Measurements from ENCODE around the gene EPS8L1. TPM values are rescaled to one million over a fixed set of nuclear protein-coding genes. Genes with fewer than 3 reads are reported as not detected.
"Not testable (repeated sequence)": the region's sequence is repeated elsewhere in the genome, so short reads cannot be mapped to it uniquely, and the experiment has no call there.

Gene EPS8L1
- total RNA-seq (ENCODE audit: low replicate concordance) = 0.63 and 1.5 TPM in 2 replicates

DNA sequence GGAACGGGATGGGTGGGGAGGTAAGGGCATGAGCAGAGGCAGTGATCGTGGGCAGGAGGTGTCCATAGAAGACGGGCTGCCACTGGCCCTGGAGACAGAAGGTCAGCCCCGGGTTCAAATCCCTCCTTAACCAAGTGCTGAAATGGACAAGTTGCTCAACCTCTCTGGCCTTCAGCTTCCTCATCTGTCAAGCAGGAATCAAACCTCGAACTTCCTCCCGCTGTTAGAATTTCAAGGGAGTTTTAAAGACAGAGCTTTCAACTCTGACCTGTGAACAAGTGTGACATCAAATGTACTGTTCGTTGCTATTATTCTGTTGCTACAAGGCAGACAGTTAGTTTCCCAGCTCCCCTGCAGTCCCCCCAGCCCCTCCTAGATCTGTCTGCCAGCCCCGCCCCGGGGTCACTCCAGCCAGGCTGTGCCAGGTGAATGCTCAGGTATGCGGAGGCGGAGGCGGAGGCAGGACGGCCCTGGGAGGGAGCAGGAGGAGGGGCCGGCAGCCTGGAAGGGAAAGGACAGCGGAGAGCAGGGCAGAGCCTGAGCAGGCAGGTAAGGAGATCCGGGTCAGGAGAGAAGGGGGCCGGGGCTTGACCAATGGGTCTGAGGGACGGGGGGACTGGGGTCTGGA lies at the start of gene EPS8L1:
EPS8L1 (plus strand) TSS at position 499 of the 628 bp plus-strand sequence. CDS start 576 bp downstream, outside the sequence.
- no peak within 1 kb of the TSS for H3K4me3 ChIP-seq (ENCODE audit: low read depth, low read length)
- TF ChIP-seq, protein P1, sequence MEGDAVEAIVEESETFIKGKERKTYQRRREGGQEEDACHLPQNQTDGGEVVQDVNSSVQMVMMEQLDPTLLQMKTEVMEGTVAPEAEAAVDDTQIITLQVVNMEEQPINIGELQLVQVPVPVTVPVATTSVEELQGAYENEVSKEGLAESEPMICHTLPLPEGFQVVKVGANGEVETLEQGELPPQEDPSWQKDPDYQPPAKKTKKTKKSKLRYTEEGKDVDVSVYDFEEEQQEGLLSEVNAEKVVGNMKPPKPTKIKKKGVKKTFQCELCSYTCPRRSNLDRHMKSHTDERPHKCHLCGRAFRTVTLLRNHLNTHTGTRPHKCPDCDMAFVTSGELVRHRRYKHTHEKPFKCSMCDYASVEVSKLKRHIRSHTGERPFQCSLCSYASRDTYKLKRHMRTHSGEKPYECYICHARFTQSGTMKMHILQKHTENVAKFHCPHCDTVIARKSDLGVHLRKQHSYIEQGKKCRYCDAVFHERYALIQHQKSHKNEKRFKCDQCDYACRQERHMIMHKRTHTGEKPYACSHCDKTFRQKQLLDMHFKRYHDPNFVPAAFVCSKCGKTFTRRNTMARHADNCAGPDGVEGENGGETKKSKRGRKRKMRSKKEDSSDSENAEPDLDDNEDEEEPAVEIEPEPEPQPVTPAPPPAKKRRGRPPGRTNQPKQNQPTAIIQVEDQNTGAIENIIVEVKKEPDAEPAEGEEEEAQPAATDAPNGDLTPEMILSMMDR (IDR thresholded peaks at IDR 0.05; ENCODE audit: insufficient read depth, low read length) = no peak
- DNase-seq (ENCODE audit: low read depth) = no peak

DNA sequence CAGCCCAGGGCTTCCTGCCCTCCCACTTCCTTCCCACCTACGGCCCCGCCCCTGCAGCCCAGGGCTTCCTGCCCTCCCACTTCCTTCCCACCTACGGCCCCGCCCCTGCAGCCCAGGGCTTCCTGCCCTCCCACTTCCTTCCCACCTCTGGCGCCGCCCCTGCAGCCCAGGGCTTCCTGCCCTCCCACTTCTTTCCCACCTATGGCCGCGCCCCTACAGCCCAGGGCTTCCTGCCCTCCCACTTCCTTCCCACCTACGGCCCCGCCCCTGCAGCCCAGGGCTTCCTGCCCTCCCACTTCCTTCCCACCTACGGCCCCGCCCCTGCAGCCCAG lies 48.6 kb upstream of the EPS8L1 start:
- DNase-seq (ENCODE audit: low read depth) = not testable (repeated sequence)

DNA sequence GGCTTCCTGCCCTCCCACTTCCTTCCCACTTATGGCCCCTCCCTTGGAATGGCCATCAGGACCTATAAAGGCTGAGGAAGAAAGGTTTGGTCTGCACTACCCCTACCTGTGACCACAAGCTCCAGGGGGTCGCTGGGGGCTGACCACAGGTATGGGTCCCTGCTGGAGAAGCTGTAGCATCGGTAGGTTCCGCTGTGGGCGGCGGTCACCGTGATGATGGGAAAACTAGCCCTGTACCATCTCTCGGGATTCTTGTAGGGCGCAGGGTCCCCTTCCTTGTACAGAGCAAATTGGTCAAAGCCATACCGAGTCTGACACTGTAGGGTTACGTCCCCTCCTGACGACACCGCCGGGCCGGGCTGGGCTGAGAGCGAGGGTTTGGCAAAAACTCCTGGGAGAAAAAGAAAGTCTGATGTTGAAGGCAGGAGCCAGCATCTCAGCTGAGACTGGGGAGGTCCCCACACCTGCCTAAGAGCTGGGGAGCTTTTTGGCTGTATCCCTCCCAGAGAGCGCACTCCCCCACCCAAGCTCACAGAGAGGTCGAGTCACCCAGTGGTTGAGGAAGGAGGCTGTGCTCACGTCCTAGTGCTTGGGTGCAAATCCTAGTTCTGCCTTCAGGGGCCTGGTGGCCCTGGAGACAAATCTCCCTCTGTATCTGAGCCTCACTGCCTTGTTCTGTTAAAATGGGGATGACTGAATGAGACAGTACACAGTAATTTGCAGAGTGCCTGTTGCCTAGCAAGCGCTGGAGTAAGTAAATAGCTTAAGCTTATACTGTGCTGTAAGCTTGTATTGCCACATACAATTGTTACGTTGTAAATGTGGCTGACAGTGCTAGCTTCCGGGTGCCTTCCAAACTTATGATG lies 48.0 kb upstream of the EPS8L1 start:
- H3K4me3 ChIP-seq (ENCODE audit: low read depth, low read length) = no peak overlapping the region
- TF ChIP-seq, protein P1 (IDR thresholded peaks at IDR 0.05; ENCODE audit: insufficient read depth, low read length) = no peak
- DNase-seq (ENCODE audit: low read depth) = no peak

More for the DNA sequence above, 48.6 kb upstream of the EPS8L1 start:
- not testable (repeated sequence) for H3K4me3 ChIP-seq (ENCODE audit: low read depth, low read length)

DNA sequence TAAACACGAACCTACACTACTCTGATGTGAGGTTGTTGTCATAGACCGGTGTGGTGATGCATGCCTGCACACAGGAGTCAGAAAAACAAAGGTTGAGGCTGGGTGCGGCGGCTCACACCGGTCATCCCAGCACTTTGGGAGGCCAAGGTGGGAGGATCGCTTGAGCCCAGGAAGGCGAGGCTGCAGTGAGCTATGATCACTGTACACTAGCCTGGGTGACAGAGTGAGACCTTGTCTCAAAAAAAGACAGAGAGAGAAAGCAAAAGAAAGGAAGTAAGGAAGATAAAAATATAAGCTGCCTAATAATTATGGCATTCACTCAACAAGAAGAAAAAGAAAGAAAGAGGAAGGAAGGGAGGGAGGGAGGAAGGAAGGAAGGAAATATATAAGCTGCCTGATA lies 46.9 kb upstream of the EPS8L1 start:
- no peak for DNase-seq (ENCODE audit: low read depth)
- TF ChIP-seq, protein P1 (IDR thresholded peaks at IDR 0.05; ENCODE audit: insufficient read depth, low read length) = no peak
- H3K4me3 ChIP-seq (ENCODE audit: low read depth, low read length) = no peak overlapping the region

DNA sequence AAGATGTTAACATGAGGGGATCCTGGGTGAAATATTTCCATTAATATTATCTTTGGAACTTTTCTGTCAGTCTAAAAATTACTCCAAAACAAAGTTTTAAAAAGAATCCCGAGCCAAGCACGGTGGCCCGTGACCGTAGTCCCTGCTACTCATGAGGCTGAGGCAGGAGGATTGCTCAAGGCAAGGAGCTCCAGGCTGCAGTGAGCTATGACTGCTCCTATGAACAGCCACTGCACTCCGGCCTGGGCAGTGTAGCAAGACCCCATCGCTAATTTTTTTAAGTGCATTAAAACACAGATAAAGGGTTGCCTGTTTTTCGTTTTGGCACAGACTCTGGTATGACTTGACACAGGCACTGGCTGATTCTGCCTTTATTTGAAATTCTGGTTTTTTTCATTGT lies 44.5 kb upstream of the EPS8L1 start:
- DNase-seq (ENCODE audit: low read depth) = no peak
- TF ChIP-seq, protein P1 (IDR thresholded peaks at IDR 0.05; ENCODE audit: insufficient read depth, low read length) = no peak
- no peak overlapping the region for H3K4me3 ChIP-seq (ENCODE audit: low read depth, low read length)

DNA sequence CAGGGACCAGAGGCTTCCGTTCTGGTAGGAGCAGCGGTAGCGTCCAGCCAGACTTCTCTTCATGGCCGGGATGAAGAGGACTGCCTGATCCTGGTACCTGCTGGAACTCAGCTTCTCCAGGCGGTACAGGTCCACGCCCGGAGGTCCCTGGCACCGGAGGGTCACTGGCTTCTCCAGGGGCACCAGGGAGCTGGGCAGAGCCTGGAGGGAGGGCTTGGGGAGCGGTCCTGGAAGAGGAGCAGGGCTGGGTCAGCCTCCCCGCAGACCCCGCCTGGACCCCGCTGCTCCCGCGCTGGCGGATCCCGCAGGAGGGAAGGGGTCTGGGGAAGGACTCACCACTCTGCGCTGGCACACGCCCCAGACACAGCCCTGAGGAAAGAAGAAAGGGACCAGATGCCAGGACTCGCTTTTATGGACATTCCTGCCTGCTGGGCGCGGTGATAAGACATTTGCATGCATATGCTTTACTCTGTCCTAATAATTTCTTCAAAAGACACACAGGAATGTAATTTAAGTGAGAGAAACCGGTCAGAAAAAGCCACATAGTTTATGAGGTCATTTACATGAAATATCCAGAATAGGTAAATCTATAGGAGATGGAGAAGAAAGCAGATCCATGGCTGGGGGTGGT lies 43.4 kb upstream of the EPS8L1 start:
- no peak overlapping the region for H3K4me3 ChIP-seq (ENCODE audit: low read depth, low read length)
- no peak for DNase-seq (ENCODE audit: low read depth)
- TF ChIP-seq, protein P1 (IDR thresholded peaks at IDR 0.05; ENCODE audit: insufficient read depth, low read length) = no peak

DNA sequence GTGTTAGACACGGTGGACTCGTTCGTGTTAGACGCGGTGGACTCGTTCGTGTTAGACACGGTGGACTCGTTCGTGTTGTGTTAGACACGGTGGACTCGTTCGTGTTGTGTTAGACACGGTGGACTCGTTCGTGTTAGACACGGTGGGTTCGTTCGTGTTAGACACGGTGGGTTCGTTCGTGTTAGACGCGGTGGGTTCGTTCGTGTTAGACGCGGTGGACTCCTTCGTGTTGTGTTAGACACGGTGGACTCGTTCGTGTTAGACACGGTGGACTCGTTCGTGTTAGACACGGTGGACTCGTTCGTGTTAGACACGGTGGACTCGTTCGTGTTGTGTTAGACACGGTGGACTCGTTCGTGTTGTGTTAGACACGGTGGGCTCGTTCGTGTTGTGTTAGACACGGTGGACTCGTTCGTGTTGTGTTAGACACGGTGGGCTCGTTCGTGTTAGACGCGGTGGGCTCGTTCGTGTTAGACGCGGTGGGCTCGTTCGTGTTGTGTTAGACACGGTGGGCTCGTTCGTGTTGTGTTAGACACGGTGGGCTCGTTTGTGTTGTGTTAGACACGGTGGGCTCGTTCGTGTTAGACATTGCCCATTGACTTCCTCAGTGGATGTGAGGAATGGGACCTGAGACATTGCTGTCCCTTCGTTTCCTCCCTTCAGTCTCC lies 42.6 kb upstream of the EPS8L1 start:
- DNase-seq (ENCODE audit: low read depth); H3K4me3 ChIP-seq (ENCODE audit: low read depth, low read length): not testable (repeated sequence)

All from fibroblast of the aortic adventitia (primary cell).